CD4-positive, alpha-beta T cell (primary cell): Measurements from ENCODE around the gene PRAC2. TPM values are rescaled to one million over a fixed set of nuclear protein-coding genes. Genes with fewer than 3 reads are reported as not detected.
A peak's percentile ranks its signal among the peaks of the same experiment; 100 is the strongest.

Experiments used
- ATAC-seq: fragments of 200-7000 bp; cut with Tn5 transposase; one replicate; pipeline ENCODE4 v1.10.0; 2022; ENCODE audit warnings: mild to moderate bottlenecking; ENCODE audit not compliant: poor library complexity
- CTCF ChIA-PET: fragments of 350-600 bp; sonication (Branson Sonifier 250); formaldehyde crosslinking; loops from one replicate; lab custom pipeline; 2021; ENCODE audit warnings: antibody characterized with exemption, inconsistent platforms; lab: Charles Lee
- POLR2A ChIA-PET: fragments of 350-600 bp; sonication (Branson Sonifier 250); formaldehyde crosslinking; loops from one replicate; lab custom pipeline; 2021; ENCODE audit warnings: antibody characterized with exemption, inconsistent platforms; lab: Charles Lee
- DNase-seq, 14 experiments: peaks; one replicate each; pipeline ENCODE4 v3.0.0-alpha.2; 2013 to 2020; ENCODE audit warnings: mixed read lengths in 2 of 14
- H3K27ac ChIP-seq, 2 donors: one replicate each; pipeline versions ENCODE4 v1.5.1 to v1.7.0; 2013; ENCODE audit warnings: low read length in 2 of 2, low read depth in 1 of 2, mild to moderate bottlenecking in 1 of 2
- H3K27me3 ChIP-seq, 2 experiments: 1 replicate in 1 of 2; 2 replicates in 1 of 2; pipeline versions ENCODE4 v1.6.1 to v1.7.0; 2013; ENCODE audit warnings: low read length in 2 of 2, control low read depth in 1 of 2, mild to moderate bottlenecking in 1 of 2, moderate library complexity in 1 of 2; ENCODE audit not compliant: insufficient read depth in 2 of 2, control insufficient read depth in 1 of 2
- H3K36me3 ChIP-seq: one replicate; pipeline ENCODE4 v1.6.1; 2013; ENCODE audit warnings: low read length, control low read depth; ENCODE audit not compliant: insufficient read depth
- H3K4me1 ChIP-seq: one replicate; pipeline ENCODE4 v1.6.1; 2013; ENCODE audit warnings: low read length, control low read depth; ENCODE audit not compliant: insufficient read depth
- H3K4me3 ChIP-seq: one replicate; pipeline ENCODE4 v1.5.1; 2013; ENCODE audit warnings: mild to moderate bottlenecking, low read length, moderate library complexity
- H3K9me3 ChIP-seq, 2 experiments: 1 replicate in 1 of 2; 2 replicates in 1 of 2; pipeline versions ENCODE4 v1.6.1 to v1.7.0; 2013; ENCODE audit warnings: low read length in 2 of 2, mild to moderate bottlenecking in 2 of 2, control low read depth in 1 of 2, moderate library complexity in 1 of 2; ENCODE audit not compliant: control insufficient read depth in 1 of 2, insufficient read depth in 1 of 2
- H3K27ac Mint-ChIP-seq: one replicate; pipeline ENCODE4 v1.8.0; 2020; ENCODE audit warnings: mixed read lengths
- H3K27me3 Mint-ChIP-seq: one replicate; pipeline ENCODE4 v1.8.0; 2021; ENCODE audit warnings: mixed read lengths
- H3K36me3 Mint-ChIP-seq: one replicate; pipeline ENCODE4 v1.8.0; 2021; ENCODE audit warnings: low read depth, mixed read lengths
- H3K4me1 Mint-ChIP-seq: one replicate; pipeline ENCODE4 v1.8.0; 2021; ENCODE audit warnings: low read depth, mixed read lengths
- H3K4me3 Mint-ChIP-seq: one replicate; pipeline ENCODE4 v1.8.0; 2020; ENCODE audit warnings: mild to moderate bottlenecking, mixed read lengths
- H3K9me3 Mint-ChIP-seq: one replicate; pipeline ENCODE4 v1.8.0; 2020; ENCODE audit warnings: mixed read lengths
- CTCF ChIP-seq: fragments of 200-600 bp; IDR thresholded peaks from one replicate; pipeline ENCODE4 v1.8.0; 2022; ENCODE audit warnings: antibody characterized with exemption, mild to moderate bottlenecking
- intact Hi-C, 2 experiments: fragments of 100-400 bp; cut with DNase I in 1 of 2; cut with micrococcal nuclease in 1 of 2; formaldehyde crosslinking; loops; one replicate each; pipeline versions ENCODE4 v1.15.1 to v1.9.0; 2023 to 2025; cut with DNase I, micrococcal nuclease
- total RNA-seq, 174 experiments: library from RNA in 2 of 174; stranded (reverse) in 2 of 174; gene quantifications; one replicate each; pipeline ENCODE4 v1.2.3 and lab custom pipeline; 2021 to 2026

The PRAC2 gene
- total RNA-seq, 2 experiments from 2014 or later: not detected

DNA sequence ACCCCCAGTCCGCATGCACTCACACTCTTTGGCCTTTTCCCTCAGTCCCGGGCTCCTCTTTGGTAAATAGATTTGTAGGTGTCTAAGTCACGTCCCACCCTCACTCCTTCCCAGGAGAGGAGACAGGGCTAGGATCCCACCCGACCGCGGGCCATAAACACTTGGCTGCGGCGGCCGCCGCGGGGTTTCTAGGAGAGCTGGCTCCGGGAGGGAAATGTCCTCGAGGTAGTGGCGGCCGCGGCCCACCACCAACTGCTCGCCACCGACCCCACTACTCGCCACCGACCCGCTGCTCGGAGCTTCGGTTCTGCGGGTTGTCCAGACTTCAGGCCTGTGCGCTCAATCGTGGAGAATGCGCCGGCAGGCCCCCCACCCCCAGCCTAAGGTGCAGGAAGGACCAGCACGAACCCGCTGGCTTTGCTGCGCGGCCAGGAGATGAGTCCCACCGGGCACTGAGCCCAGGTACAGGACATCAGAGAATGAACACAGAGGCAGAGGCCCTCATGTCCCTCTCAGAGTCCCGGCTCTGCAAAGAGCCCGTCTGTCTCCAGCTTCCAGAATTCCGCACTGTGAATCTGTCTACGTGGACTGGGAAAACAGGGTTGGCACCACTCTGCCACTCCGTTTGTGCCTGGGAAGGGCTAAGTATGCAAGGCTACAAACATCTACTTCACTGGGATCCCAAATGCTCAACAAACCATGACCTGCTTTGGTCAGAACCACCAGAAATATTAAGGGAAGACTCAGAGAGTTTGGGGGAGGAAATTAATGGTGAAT lies 2.5 kb downstream of the PRAC2 start:
- POLR2A ChIA-PET: no interaction called here
- CTCF ChIA-PET: interaction anchor here (0.6 to 2.5 kb wide), 7 partner anchors 47 to 1743 kb away, joined by 3 to 19 read pairs (median 3); partner anchors contain the start of gene TTLL6
- Mint-ChIP-seq H3K9me3 (no peaks in the 10 kb centered on the region), H3K4me3 (peak overlapping the region; percentile 34), H3K36me3 (no peaks in the 10 kb centered on the region), H3K27me3 (peaks cover 100% of the 10 kb centered on the region), H3K27ac (no peak overlapping the region), H3K4me1 (peaks cover 45% of the 10 kb centered on the region)
- Histone ChIP-seq H3K4me1 (peaks cover 62% of the 10 kb centered on the region), H3K27me3 (peaks cover 99 to 100% of the 10 kb centered on the region in 2 experiments), H3K27ac (no peak overlapping the region), H3K9me3 (peaks cover 0 to 66% of the 10 kb centered on the region in 2 experiments), H3K4me3 (no peak overlapping the region), H3K36me3 (no peaks in the 10 kb centered on the region)
- ATAC-seq (no peak), DNase-seq (no peak)
- intact Hi-C loops: loop anchor here (2.0 kb wide), 2 partner anchors 21 to 153 kb away; no protein-coding TSS in a partner anchor
- TF ChIP-seq CTCF: no peak

DNA sequence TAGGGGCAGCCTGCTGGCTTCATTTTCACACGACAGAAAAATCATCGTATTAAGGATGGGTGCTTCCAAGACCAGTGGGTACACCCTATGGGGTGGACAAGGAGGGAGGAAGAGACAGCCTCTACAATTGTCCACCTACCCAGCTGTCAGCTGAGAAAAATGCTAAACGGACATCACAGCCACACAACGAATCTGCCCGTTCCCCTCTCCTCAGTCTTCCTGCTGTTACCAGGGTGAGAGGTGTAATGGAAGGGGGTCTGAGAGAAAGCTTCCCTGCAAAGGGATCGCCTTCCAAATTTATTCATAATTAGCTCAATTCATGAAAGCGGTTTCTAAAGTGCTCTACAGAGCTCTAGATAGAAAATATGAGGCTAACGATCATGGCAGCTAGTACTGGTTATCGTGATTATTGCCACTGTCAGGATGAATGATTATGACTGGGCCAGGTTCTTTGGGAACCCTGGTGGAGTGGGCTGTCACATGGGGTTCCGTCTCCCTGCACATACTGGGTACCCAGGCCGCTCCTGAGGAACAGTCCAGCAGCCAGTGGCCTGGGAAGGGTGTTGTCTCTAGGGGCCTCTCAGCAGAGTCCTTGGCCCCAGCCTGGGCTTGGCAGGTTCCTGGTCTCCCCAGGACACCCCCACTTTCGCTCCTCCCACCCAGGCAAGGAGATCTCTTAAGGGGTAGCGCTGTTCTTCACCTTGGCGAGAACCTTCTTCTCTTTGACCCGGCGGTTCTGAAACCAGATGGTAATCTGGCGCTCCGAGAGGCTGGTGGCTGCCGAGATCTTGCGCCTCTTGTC lies 3.3 kb downstream of the PRAC2 start:
- no peak for ATAC-seq
- no peak for DNase-seq
- POLR2A ChIA-PET: no interaction called here
- no peak overlapping the region for H3K27ac ChIP-seq
- H3K36me3 ChIP-seq: no peaks in the 10 kb centered on the region
- intact Hi-C loops: loop anchor here in 1 of 2 experiments (2.0 kb wide), 1 partner anchor 20 kb away; no protein-coding TSS in a partner anchor
- H3K9me3 ChIP-seq: peaks cover 0 to 66% of the 10 kb centered on the region in 2 experiments
- peaks cover 42% of the 10 kb centered on the region for H3K4me1 Mint-ChIP-seq
- TF ChIP-seq CTCF: no peak
- no peaks in the 10 kb centered on the region for H3K36me3 Mint-ChIP-seq
- H3K9me3 Mint-ChIP-seq: no peaks in the 10 kb centered on the region
- H3K4me1 ChIP-seq: peaks cover 62% of the 10 kb centered on the region
- peaks cover 96 to 98% of the 10 kb centered on the region in 2 experiments for H3K27me3 ChIP-seq
- H3K4me3 Mint-ChIP-seq: no peak overlapping the region
- peaks cover 100% of the 10 kb centered on the region for H3K27me3 Mint-ChIP-seq
- no peak overlapping the region for H3K4me3 ChIP-seq
- CTCF ChIA-PET: interaction anchor here (0.7 to 1.5 kb wide), 4 partner anchors 48 to 153 kb away, joined by 3 to 5 read pairs (median 3); partner anchors contain the start of gene TTLL6
- H3K27ac Mint-ChIP-seq: no peak overlapping the region

DNA sequence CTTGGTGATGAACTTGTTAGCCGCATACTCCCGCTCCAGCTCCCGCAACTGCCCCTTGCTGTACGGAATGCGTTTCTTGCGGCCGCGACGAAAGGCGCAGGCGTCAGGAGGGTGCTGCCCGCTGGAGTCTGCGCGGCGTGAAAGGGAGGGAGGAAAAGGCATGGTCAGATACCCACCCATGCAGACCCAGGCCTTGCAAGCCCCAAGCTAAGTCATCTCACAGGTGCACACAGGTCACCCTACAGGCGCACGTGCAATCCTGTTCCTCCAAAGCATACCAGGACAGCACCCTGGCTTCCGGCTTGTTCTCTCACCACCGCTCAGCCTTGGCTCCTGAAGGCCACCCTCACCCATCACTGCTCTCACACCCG lies 3.9 kb downstream of the PRAC2 start:
- H3K4me1 Mint-ChIP-seq: peaks cover 42% of the 10 kb centered on the region
- Histone ChIP-seq H3K9me3 (peaks cover 0 to 61% of the 10 kb centered on the region in 2 experiments), H3K4me3 (no peak overlapping the region), H3K27me3 (peaks cover 95 to 98% of the 10 kb centered on the region in 2 experiments), H3K27ac (no peak overlapping the region), H3K36me3 (no peaks in the 10 kb centered on the region), H3K4me1 (peaks cover 62% of the 10 kb centered on the region)
- H3K27me3 Mint-ChIP-seq: peaks cover 100% of the 10 kb centered on the region
- intact Hi-C loops: loop anchor here in 1 of 2 experiments (2.0 kb wide), 1 partner anchor 20 kb away; no protein-coding TSS in a partner anchor
- ChIA-PET CTCF (interaction anchor here (0.7 kb wide), 1 partner anchor 152 kb away, joined by 3 read pairs; no protein-coding TSS in a partner anchor), POLR2A (no interaction called here)
- no peak overlapping the region for H3K4me3 Mint-ChIP-seq
- no peak for TF ChIP-seq CTCF
- DNase-seq (no peak), ATAC-seq (no peak)
- no peaks in the 10 kb centered on the region for H3K9me3 Mint-ChIP-seq
- H3K36me3 Mint-ChIP-seq: no peaks in the 10 kb centered on the region
- no peak overlapping the region for H3K27ac Mint-ChIP-seq
